ENCODE measurements around the gene RPS6KB2.

The RPS6KB2 gene

DNA sequence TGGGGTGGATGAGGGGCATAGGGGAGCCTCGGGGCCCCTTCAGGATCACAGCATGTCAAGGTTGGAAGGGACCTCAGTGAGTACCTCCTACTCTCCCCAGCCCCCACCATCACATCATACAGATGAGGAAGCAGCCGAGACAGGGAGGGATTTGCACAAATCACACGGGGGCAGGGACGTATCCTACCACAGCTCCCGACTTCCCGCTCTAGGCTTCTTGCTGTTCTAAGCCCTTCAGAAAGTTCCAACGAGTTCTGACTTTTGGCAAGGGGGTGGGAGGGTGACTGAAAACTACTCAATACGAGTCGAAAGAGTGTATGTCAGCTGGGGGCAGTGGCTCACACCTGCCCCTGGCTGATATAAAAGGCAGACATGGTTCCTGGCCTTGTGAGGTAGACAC is 41.2 kb upstream of the RPS6KB2 start:
- Histone ChIP-seq H3K9ac (ENCODE audit: low read length) (no peak overlapping the region), H3K4me2 (ENCODE audit: low read length) (no peak overlapping the region), H2AFZ (ENCODE audit: low read length) (no peak overlapping the region), H3K4me3 (ENCODE audit: low read depth, low read length, poor library complexity, severe bottlenecking) (no peak overlapping the region), H3K4me1 (ENCODE audit: insufficient read depth, low read length, severe bottlenecking) (peaks cover 10% of the 10 kb centered on the region), H3K9me3 (ENCODE audit: low read length) (no peaks in the 10 kb centered on the region), H3K27ac (ENCODE audit: low read depth, low read length, poor library complexity, severe bottlenecking) (no peak overlapping the region), H3K27me3 (ENCODE audit: insufficient read depth, low read length) (no peaks in the 10 kb centered on the region; the same call in 1 of the 2 replicates), H3K79me2 (ENCODE audit: insufficient read depth, low read length) (no peaks in the 10 kb centered on the region), H3K36me3 (ENCODE audit: insufficient read depth, low read length) (no peaks in the 10 kb centered on the region), H4K20me1 (ENCODE audit: insufficient read depth, low read length) (no peaks in the 10 kb centered on the region), H3K9me2 (ENCODE audit: low read depth, low read length) (no peaks in the 10 kb centered on the region), H3F3A (ENCODE audit: insufficient read depth, low read length) (no peaks in the 10 kb centered on the region)
- no peak for TF ChIP-seq EZH2 (IDR thresholded peaks at IDR 0.05; ENCODE audit: borderline replicate concordance, low read length)
- TF ChIP-seq CTCF (IDR thresholded peaks at IDR 0.05; ENCODE audit: low read length): no peak

DNA sequence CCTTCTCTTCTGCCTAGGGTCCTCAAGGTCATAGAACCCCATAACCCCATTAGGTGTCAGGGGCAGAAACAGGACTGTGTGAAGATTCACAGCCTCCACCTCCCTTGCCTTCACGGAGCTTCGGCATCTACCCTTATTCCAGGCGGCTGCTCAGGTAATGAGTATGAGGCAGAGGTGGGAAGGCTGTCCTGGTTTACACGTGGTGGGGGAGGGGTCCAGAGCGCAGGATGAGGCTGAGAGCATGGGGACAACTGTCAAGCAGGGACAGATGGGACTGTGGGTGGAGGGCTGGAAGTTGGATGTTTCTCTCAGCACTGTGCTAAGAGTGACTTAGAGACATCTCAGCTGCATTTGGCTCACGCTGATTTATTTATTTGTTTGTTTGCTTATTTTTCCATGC is 40.8 kb upstream of the RPS6KB2 start:
- H3K79me2 ChIP-seq (ENCODE audit: insufficient read depth, low read length): no peaks in the 10 kb centered on the region

DNA sequence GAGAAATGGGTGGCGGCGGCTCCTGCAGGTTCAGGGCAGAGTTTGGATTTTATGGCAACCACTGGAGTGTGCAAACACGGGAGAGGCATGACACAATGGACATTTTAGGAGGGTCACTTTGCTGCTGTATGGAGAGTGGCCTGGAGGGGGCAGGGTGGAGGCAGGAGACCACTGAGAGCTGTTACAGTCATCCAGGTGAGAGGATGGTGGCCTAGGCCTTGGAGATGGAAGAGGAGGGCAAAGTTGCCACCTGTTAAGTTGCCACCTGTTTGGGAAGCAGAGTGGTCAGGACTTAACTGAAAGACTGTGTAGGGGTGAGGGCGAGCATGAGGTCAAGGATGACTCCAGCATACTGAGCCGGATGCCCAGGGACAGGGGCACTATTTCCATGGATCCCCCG is 38.8 kb upstream of the RPS6KB2 start:
- no peak overlapping the region for H3K4me3 ChIP-seq (ENCODE audit: low read depth, low read length, poor library complexity, severe bottlenecking)
- peaks cover 11% of the 10 kb centered on the region; the same call in 1 of the 2 replicates for H3K36me3 ChIP-seq (ENCODE audit: insufficient read depth, low read length)
- H4K20me1 ChIP-seq (ENCODE audit: insufficient read depth, low read length): no peaks in the 10 kb centered on the region
- TF ChIP-seq CTCF (IDR thresholded peaks at IDR 0.05; ENCODE audit: low read length) (peak; percentile 78), EZH2 (IDR thresholded peaks at IDR 0.05; ENCODE audit: borderline replicate concordance, low read length) (no peak)
- no peak overlapping the region for H3K9ac ChIP-seq (ENCODE audit: low read length)
- H3K4me2 ChIP-seq (ENCODE audit: low read length): no peak overlapping the region
- H3K9me2 ChIP-seq (ENCODE audit: low read depth, low read length): no peaks in the 10 kb centered on the region
- no peak overlapping the region for H3K27ac ChIP-seq (ENCODE audit: low read depth, low read length, poor library complexity, severe bottlenecking)
- no peak overlapping the region for H2AFZ ChIP-seq (ENCODE audit: low read length)
- H3K4me1 ChIP-seq (ENCODE audit: insufficient read depth, low read length, severe bottlenecking): peaks cover 24% of the 10 kb centered on the region
- no peaks in the 10 kb centered on the region for H3F3A ChIP-seq (ENCODE audit: insufficient read depth, low read length)
- no peaks in the 10 kb centered on the region for H3K27me3 ChIP-seq (ENCODE audit: insufficient read depth, low read length)
- H3K9me3 ChIP-seq (ENCODE audit: low read length): no peaks in the 10 kb centered on the region
- no peaks in the 10 kb centered on the region for H3K79me2 ChIP-seq (ENCODE audit: insufficient read depth, low read length)

More for the DNA sequence above, 40.8 kb upstream of the RPS6KB2 start:
- Histone ChIP-seq H3K4me2 (ENCODE audit: low read length) (no peak overlapping the region), H3K9ac (ENCODE audit: low read length) (no peak overlapping the region), H3F3A (ENCODE audit: insufficient read depth, low read length) (no peaks in the 10 kb centered on the region), H4K20me1 (ENCODE audit: insufficient read depth, low read length) (no peaks in the 10 kb centered on the region), H3K9me3 (ENCODE audit: low read length) (no peaks in the 10 kb centered on the region), H3K36me3 (ENCODE audit: insufficient read depth, low read length) (no peaks in the 10 kb centered on the region), H3K4me3 (ENCODE audit: low read depth, low read length, poor library complexity, severe bottlenecking) (no peak overlapping the region), H3K9me2 (ENCODE audit: low read depth, low read length) (no peaks in the 10 kb centered on the region), H3K27me3 (ENCODE audit: insufficient read depth, low read length) (no peaks in the 10 kb centered on the region; the same call in 1 of the 2 replicates), H3K27ac (ENCODE audit: low read depth, low read length, poor library complexity, severe bottlenecking) (no peak overlapping the region), H2AFZ (ENCODE audit: low read length) (no peak overlapping the region), H3K4me1 (ENCODE audit: insufficient read depth, low read length, severe bottlenecking) (peaks cover 13% of the 10 kb centered on the region)
- TF ChIP-seq CTCF (IDR thresholded peaks at IDR 0.05; ENCODE audit: low read length) (no peak), EZH2 (IDR thresholded peaks at IDR 0.05; ENCODE audit: borderline replicate concordance, low read length) (no peak)

All from OCI-LY1 (cell line).